ENCODE measurements around the gene RIPOR3. TPM values are rescaled to one million over a fixed set of nuclear protein-coding genes. Genes with fewer than 3 reads are reported as not detected.
A peak's percentile ranks its signal among the peaks of the same experiment; 100 is the strongest.

Gene RIPOR3
- total and polyA plus RNA-seq, 9 of the 15 experiments (the other 6 are each of a cell fraction or from before 2014, with no cell fraction given): 3.3 to 62.7 (median 21.4) TPM

- Histone ChIP-seq H3K4me2 (ENCODE audit: insufficient read depth, low read length) (no peak overlapping the region), H3K27me3 (ENCODE audit: control insufficient read depth in 2 of 2, insufficient read depth in 2 of 2, low read length in 2 of 2) (no peaks in the 10 kb centered on the region), H3K9me3 (replicated peaks; ENCODE audit: control insufficient read depth, insufficient read depth, low read depth, low read length) (no peaks in the 10 kb centered on the region), H3K9ac (ENCODE audit: insufficient read depth in 1 of 2, low read depth in 2 of 2, low read length in 2 of 2) (no peak overlapping the region), H3K9me1 (ENCODE audit: control insufficient read depth, insufficient read depth, low read length) (peaks cover 12% of the 10 kb centered on the region), H2AFZ (ENCODE audit: low read depth, low read length) (no peak overlapping the region), H4K20me1 (replicated peaks; ENCODE audit: control insufficient read depth, insufficient read depth, low read length) (peaks cover 43% of the 10 kb centered on the region), H3K4me1 (replicated peaks in 1 of 2; ENCODE audit: control insufficient read depth in 2 of 2, insufficient read depth in 2 of 2, low read length in 2 of 2) (peaks cover 50 to 53% of the 10 kb centered on the region in 2 experiments), H3K79me2 (ENCODE audit: control insufficient read depth, insufficient read depth, low read length) (peaks cover 93% of the 10 kb centered on the region), H3K27ac (ENCODE audit: extremely low read depth, low read depth, low read length) (no peak overlapping the region), H3K36me3 (ENCODE audit: control insufficient read depth, insufficient read depth, low read length) (peaks cover 49% of the 10 kb centered on the region), H3K4me3 (no peak overlapping the region)
- ATAC-seq: no peak
- TF ChIP-seq FOXA3 (CRISPR knock-in tag; conservative IDR thresholded peaks at IDR 0.05 in 1 of 2, IDR thresholded peaks at IDR 0.05 in 1 of 2): no peak
- peak in 1 of 3 experiments; percentile 94; a peak in 2 of 6 replicates for TF ChIP-seq ZBTB11 (CRISPR knock-in tag; IDR thresholded peaks at IDR 0.05)
- no peak for TF ChIP-seq ZMIZ1 (IDR thresholded peaks at IDR 0.05; ENCODE audit: low read depth in 2 of 2, low read length in 2 of 2)
- no peak for TF ChIP-seq PPARD (CRISPR knock-in tag; IDR thresholded peaks at IDR 0.05)
- no peak for TF ChIP-seq HDAC3 (IDR thresholded peaks at IDR 0.05; ENCODE audit: borderline replicate concordance, partially characterized antibody)
- no peak for TF ChIP-seq ZNF24 (IDR thresholded peaks at IDR 0.05)
- in situ Hi-C loops (cut with MboI): no loop called here
- intact Hi-C loops (cut with micrococcal nuclease): no loop called here
- WGBS (ENCODE audit: insufficient coverage, low coverage, missing lambda C conversion rate): 78% methylated on average over 4 of the region's 4 CpGs
- no TSS peak for BruUV-seq (replicated peaks)
- no peak for DNase-seq (ENCODE audit: extremely low read depth in 1 of 4, low spot score in 3 of 4)
- POLR2A ChIA-PET: interaction anchor here (1.1 to 1.5 kb wide), 2 partner anchors 10 to 15 kb away, joined by 4 to 5 read pairs; partner anchors contain the start of gene RIPOR3
- CTCF ChIA-PET (ENCODE audit: low intra/inter-chr PET ratio): no interaction called here
- no peak for FAIRE-seq
Observed at GRCh38 chr20:50676858-50677257, 14.5 kb downstream of the RIPOR3 start.

Data from K562 (cell line).